ENCODE measurements around the gene KCNAB2.

GRCh38 chr1:6033986-6034749 is 11.5 kb upstream of the KCNAB2 start:
- TF ChIP-seq POLR2A (IDR thresholded peaks at IDR 0.05; ENCODE audit: low read depth, low read length): no peak
- TF ChIP-seq POLR2AphosphoS5 (IDR thresholded peaks at IDR 0.05; ENCODE audit: low read depth, low read length): no peak

Measured in GM12892 (cell line).